Measurements from ENCODE around the gene ZNF587B. TPM values are rescaled to one million over a fixed set of nuclear protein-coding genes. Genes with fewer than 3 reads are reported as not detected.
"Not testable (repeated sequence)": the region's sequence is repeated elsewhere in the genome, so short reads cannot be mapped to it uniquely, and the experiment has no call there.

The ZNF587B gene
- total RNA-seq, 2 experiments from 2014 or later = 18.7 to 22.2 TPM

DNA sequence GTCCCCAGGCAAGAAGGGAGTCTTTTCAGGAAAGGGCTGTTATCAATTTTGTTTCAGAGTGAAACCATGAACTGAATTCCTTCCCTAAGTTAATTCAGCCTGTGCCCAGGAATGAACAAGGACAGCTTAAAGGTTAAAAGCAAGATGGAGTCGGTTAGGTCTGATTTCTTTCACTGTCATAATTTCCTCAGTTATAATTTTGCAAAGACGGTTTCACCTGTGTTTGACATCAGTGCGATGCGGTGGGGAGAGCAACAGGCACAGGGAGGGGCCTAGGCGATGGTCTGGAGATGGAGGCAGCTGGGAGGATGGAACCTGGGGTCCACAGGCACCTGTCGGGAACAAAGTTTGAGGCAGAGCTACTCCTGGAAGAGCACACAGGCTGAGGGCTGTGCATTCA lies 9.5 kb upstream of the ZNF587B start:
- ChIA-PET CTCF (interaction anchor here (1.0 to 2.1 kb wide), 2 partner anchors 83 to 139 kb away, joined by 3 to 9 read pairs; partner anchors contain the start of gene ZNF551), POLR2A (interaction anchor here (0.5 to 1.5 kb wide), 6 partner anchors 41 to 1419 kb away, joined by 3 to 5 read pairs (median 3); partner anchors contain the start of genes ZNF418 and ZNF814)
- no peak for ATAC-seq
- Mint-ChIP-seq H3K27me3 (ENCODE audit: low read depth) (no peaks in the 10 kb centered on the region), H3K36me3 (ENCODE audit: low read depth) (peaks cover 42% of the 10 kb centered on the region), H3K4me3 (peak overlapping the region; percentile 88), H3K27ac (peak overlapping the region; percentile 99), H3K9me3 (ENCODE audit: insufficient read depth) (no peaks in the 10 kb centered on the region), H3K4me1 (ENCODE audit: low read depth) (peaks cover 54% of the 10 kb centered on the region)
- no peak for DNase-seq

DNA sequence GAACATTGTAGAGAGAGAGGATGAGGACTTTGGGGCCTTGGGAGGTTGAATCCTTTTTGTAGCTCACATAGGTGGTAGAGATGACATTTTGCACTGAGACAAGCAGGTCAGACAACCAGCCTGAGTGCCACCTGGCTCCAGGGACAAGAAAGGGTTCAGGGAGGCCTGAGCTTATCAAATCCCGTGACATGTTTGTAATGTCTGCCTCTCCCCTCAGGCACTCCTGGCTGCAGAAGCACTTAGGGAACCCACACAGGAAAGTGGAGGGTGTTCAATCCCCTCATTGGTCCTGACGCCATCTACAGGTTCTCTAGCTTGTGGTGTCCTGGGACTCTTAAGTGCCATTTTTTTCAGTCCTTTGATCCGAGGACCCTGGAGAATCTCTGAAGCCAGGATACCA lies 9.0 kb upstream of the ZNF587B start:
- peaks cover 51% of the 10 kb centered on the region for H3K4me1 Mint-ChIP-seq (ENCODE audit: low read depth)
- peak overlapping the region; percentile 88 for H3K4me3 Mint-ChIP-seq
- H3K9me3 Mint-ChIP-seq (ENCODE audit: insufficient read depth); ATAC-seq; POLR2A ChIA-PET; H3K27me3 Mint-ChIP-seq (ENCODE audit: low read depth); DNase-seq: not testable (repeated sequence)
- peak overlapping the region; percentile 99 for H3K27ac Mint-ChIP-seq
- CTCF ChIA-PET = interaction anchor here (1.0 kb wide), 1 partner anchor 83 kb away, joined by 3 read pairs; no protein-coding TSS in a partner anchor
- H3K36me3 Mint-ChIP-seq (ENCODE audit: low read depth) = peaks cover 46% of the 10 kb centered on the region

DNA sequence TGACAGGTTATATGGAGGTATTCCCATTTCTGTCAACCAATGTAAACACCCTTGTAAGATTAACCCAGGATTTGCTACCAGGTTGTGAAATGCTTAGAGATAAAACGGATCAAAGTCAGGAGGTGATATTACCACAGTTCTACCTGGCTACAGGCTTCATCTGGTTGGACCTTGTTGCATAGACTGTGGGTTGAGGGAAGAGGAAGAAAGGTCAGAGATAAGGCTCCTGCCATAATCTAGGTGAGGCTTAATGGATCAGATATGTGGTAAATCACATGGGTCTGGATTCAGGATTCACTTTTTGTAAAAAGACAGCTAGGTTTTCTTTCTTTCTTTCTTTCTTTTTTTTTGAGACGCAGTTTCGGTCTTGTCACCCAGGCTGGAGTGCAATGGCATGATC lies 8.6 kb upstream of the ZNF587B start:
- POLR2A ChIA-PET = interaction anchor here (0.9 kb wide), 1 partner anchor 28 kb away, joined by 5 read pairs; the partner anchor contains the start of gene ZNF587
- CTCF ChIA-PET = not testable (repeated sequence)

DNA sequence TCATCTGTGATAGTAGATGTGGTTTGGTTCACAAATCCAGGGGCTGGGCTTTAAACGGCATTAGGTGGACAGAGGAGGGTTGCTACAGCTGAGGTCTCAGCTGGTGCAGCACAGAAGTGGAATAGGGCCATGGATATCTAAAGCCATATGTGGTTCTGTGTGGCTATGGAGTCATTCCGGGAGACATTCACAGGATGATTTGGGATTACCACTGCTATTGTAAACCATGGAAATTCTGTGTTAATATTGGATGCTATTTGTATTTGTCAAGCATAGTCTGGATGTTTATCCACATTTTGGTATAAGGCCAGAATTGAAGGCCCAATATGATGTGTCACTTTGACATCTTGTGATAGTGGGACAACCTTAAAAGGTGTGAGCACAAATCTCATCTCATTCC lies 6.9 kb upstream of the ZNF587B start:
- Mint-ChIP-seq H3K4me1 (ENCODE audit: low read depth) (peaks cover 46% of the 10 kb centered on the region), H3K36me3 (ENCODE audit: low read depth) (peaks cover 57% of the 10 kb centered on the region)
- H3K4me3 Mint-ChIP-seq; H3K9me3 Mint-ChIP-seq (ENCODE audit: insufficient read depth); POLR2A ChIA-PET; DNase-seq; H3K27ac Mint-ChIP-seq; CTCF ChIA-PET; ATAC-seq; H3K27me3 Mint-ChIP-seq (ENCODE audit: low read depth): not testable (repeated sequence)

More for the DNA sequence above, 8.6 kb upstream of the ZNF587B start:
- not testable (repeated sequence) for H3K27me3 Mint-ChIP-seq (ENCODE audit: low read depth); DNase-seq; H3K4me3 Mint-ChIP-seq; H3K27ac Mint-ChIP-seq; ATAC-seq; H3K9me3 Mint-ChIP-seq (ENCODE audit: insufficient read depth)
- H3K36me3 Mint-ChIP-seq (ENCODE audit: low read depth) = peaks cover 48% of the 10 kb centered on the region
- peaks cover 47% of the 10 kb centered on the region for H3K4me1 Mint-ChIP-seq (ENCODE audit: low read depth)

DNA sequence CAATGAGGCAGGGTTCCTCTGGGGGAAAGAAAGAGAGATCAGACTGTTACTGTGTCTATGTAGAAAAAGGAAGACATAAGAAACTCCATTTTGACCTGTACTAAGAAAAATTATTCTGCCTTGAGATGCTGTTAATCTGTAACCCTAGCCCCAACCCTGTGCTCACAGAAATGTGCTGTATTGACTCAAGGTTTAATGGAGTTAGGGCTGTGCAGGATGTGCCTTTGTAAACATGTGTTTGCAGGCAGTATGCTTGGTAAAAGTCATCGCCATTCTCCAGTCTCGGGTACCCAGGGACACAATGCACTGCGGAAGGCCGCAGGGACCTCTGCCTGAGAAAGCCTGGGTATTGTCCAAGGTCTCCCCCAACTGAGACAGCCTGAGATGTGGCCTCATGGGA lies 6.5 kb upstream of the ZNF587B start:
- H3K9me3 Mint-ChIP-seq (ENCODE audit: insufficient read depth); DNase-seq; H3K4me3 Mint-ChIP-seq; H3K27me3 Mint-ChIP-seq (ENCODE audit: low read depth); CTCF ChIA-PET; H3K27ac Mint-ChIP-seq; POLR2A ChIA-PET; ATAC-seq: not testable (repeated sequence)
- Mint-ChIP-seq H3K4me1 (ENCODE audit: low read depth) (peaks cover 42% of the 10 kb centered on the region), H3K36me3 (ENCODE audit: low read depth) (peaks cover 57% of the 10 kb centered on the region)

DNA sequence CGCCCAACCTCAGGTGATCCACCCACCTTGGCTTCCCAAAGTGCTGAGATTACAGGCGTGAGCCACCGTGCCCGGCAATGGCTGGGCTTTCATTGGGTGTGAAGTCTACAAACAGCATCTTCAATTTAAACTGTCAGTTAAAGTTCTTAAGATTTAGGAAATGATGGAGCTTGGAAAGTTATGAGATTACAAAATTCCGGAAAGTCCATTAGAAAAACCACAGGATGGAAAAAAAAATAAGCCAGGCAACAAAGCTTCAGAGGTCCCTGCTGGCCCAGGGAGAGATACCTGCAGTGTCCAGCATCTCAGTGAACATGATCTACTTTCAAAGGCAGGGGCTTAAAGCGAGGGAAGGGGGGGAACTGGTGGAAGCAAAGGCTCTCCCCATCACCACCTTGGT lies 4.6 kb upstream of the ZNF587B start:
- ChIA-PET CTCF (no interaction called here), POLR2A (no interaction called here)
- peaks cover 66% of the 10 kb centered on the region for H3K36me3 Mint-ChIP-seq (ENCODE audit: low read depth)
- no peak overlapping the region for H3K4me3 Mint-ChIP-seq
- H3K9me3 Mint-ChIP-seq (ENCODE audit: insufficient read depth) = no peaks in the 10 kb centered on the region
- no peak for ATAC-seq
- no peaks in the 10 kb centered on the region for H3K27me3 Mint-ChIP-seq (ENCODE audit: low read depth)
- DNase-seq = no peak
- H3K4me1 Mint-ChIP-seq (ENCODE audit: low read depth) = peaks cover 36% of the 10 kb centered on the region
- H3K27ac Mint-ChIP-seq = no peak overlapping the region

DNA sequence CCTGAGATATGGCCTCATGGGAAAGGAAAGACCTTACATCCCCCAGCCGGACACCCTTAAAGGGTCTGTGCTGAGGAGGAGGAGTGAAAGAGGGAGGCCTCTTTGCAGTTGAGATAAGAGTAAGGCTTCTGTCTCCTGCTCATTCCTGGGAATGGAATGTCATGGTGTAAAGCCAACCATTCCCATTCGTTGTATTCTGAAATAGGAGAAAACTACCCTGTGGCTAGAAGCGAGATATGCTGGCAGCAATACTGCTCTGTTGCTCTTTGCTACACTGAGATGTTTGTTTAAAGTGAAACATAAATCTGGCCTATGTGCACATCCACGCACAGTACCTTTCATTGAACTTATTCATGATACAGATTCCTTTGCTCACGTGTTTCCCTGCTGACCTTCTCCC lies 783 bp upstream of the ZNF587B start:
- Mint-ChIP-seq H3K4me3 (no peak overlapping the region), H3K36me3 (ENCODE audit: low read depth) (peaks cover 54% of the 10 kb centered on the region), H3K9me3 (ENCODE audit: insufficient read depth) (no peaks in the 10 kb centered on the region), H3K4me1 (ENCODE audit: low read depth) (peaks cover 7% of the 10 kb centered on the region), H3K27ac (peak overlapping the region; percentile 44), H3K27me3 (ENCODE audit: low read depth) (no peaks in the 10 kb centered on the region)
- ATAC-seq (no peak), DNase-seq (no peak)
- POLR2A ChIA-PET = no interaction called here
- CTCF ChIA-PET = no interaction called here

DNA sequence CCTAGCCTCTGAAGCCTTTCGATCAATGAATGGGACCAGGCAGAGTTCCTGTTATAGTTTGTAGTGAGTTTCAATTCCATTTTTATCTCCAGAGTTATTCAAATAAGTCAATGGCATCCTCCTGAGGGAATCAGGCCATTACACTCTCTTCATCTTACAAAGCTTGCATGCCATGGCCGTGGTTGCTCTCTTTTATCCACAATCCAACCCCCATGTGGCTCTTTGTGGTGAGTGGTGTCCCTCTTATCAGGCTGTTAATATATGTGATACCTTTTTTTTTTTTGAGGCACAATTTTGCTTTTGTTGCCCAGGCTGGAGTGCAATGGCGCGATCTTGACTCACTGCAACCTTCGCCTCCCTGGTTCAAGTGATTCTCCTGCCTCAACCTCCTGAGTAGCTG lies 6.9 kb downstream of the ZNF587B start:
- POLR2A ChIA-PET; ATAC-seq; H3K9me3 Mint-ChIP-seq (ENCODE audit: insufficient read depth); DNase-seq; H3K27ac Mint-ChIP-seq; H3K27me3 Mint-ChIP-seq (ENCODE audit: low read depth); CTCF ChIA-PET; H3K4me3 Mint-ChIP-seq: not testable (repeated sequence)
- H3K36me3 Mint-ChIP-seq (ENCODE audit: low read depth) = peaks cover 41% of the 10 kb centered on the region
- peaks cover 18% of the 10 kb centered on the region for H3K4me1 Mint-ChIP-seq (ENCODE audit: low read depth)

DNA sequence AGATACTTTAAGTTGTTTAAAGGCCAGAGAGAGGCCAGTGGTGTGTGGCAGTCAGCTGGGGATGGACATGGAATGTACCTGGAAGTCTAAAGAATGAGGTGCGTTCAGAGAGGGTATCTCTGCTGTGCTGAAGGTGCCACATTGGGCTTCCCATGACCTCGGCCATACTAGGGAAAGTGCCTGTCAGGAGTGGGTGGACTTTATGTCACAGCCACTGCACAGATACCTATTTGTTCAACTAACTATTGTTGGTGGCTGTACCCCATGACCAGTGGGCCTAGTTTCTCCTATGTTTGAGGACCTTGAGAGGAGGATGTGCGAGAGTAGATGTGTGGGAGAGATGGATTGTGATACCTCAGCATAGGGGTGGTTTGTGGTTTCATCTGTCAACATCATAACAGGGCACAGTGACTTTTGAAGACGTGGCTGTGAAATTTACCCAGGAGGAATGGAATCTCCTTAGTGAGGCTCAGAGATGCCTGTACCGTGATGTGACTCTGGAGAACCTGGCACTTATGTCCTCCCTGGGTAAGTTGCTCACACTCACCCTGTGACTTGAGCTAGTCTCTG lies 8.6 kb downstream of the ZNF587B start:
- H3K9me3 Mint-ChIP-seq (ENCODE audit: insufficient read depth); POLR2A ChIA-PET; DNase-seq; ATAC-seq; CTCF ChIA-PET; H3K27me3 Mint-ChIP-seq (ENCODE audit: low read depth); H3K4me3 Mint-ChIP-seq: not testable (repeated sequence)
- Mint-ChIP-seq H3K27ac (peak overlapping the region; percentile 23), H3K4me1 (ENCODE audit: low read depth) (peaks cover 18% of the 10 kb centered on the region), H3K36me3 (ENCODE audit: low read depth) (peaks cover 50% of the 10 kb centered on the region)

DNA sequence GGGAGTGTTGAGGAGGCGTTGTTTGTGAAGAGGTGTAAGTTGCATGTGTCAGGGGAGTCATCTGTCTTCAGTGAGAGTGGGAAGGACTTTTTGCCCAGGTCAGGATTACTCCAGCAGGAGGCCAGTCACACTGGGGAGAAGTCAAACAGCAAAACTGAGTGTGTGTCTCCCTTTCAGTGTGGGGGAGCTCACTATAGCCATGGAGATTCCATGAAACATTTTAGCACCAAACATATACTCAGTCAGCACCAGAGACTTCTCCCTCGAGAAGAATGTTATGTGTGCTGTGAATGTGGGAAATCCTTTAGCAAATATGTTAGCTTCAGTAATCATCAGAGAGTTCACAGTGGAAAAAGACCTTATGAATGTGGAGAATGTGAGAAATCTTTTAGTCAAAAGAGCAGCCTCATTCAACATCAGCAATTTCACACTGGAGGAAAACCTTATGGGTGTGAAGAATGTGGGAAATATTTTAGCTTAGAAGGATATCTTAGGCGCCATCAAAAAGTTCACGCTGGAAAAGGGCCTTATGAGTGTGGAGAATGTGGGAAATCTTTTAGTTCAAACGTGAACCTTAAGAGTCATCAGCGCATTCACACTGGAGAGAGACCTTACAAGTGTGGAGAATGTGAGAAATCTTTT lies 11.1 kb downstream of the ZNF587B start:
- Mint-ChIP-seq H3K4me3 (no peak overlapping the region), H3K36me3 (ENCODE audit: low read depth) (peaks cover 67% of the 10 kb centered on the region), H3K27ac (no peak overlapping the region), H3K9me3 (ENCODE audit: insufficient read depth) (no peaks in the 10 kb centered on the region), H3K27me3 (ENCODE audit: low read depth) (no peaks in the 10 kb centered on the region), H3K4me1 (ENCODE audit: low read depth) (peaks cover 18% of the 10 kb centered on the region)
- CTCF ChIA-PET = no interaction called here
- ATAC-seq (no peak), DNase-seq (no peak)
- POLR2A ChIA-PET = no interaction called here

DNA sequence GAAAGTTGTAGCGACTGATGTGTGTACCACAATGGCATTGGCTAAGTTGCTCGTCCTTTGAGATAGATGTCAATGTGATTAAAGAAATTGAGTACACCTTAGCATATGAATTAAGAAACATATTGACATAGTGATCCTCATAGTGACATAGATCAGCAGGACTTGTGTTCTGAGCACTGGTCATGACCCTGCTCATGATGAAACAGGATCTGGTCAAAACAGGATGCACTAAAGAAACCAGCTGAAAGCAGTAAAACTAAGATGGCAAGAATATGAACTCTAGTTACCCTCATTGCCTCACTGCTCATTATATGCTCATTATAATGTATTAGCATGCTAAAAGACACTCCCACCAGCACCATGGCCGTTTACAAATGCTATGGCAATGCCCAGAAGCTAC lies 17.1 kb downstream of the ZNF587B start:
- H3K9me3 Mint-ChIP-seq (ENCODE audit: insufficient read depth); CTCF ChIA-PET; ATAC-seq; DNase-seq; H3K4me3 Mint-ChIP-seq; H3K27me3 Mint-ChIP-seq (ENCODE audit: low read depth): not testable (repeated sequence)
- Mint-ChIP-seq H3K27ac (peak overlapping the region; percentile 7), H3K36me3 (ENCODE audit: low read depth) (peaks cover 57% of the 10 kb centered on the region), H3K4me1 (ENCODE audit: low read depth) (peaks cover 29% of the 10 kb centered on the region)
- POLR2A ChIA-PET = interaction anchor here (0.6 kb wide), 1 partner anchor 15 kb away, joined by 4 read pairs; no protein-coding TSS in a partner anchor

DNA sequence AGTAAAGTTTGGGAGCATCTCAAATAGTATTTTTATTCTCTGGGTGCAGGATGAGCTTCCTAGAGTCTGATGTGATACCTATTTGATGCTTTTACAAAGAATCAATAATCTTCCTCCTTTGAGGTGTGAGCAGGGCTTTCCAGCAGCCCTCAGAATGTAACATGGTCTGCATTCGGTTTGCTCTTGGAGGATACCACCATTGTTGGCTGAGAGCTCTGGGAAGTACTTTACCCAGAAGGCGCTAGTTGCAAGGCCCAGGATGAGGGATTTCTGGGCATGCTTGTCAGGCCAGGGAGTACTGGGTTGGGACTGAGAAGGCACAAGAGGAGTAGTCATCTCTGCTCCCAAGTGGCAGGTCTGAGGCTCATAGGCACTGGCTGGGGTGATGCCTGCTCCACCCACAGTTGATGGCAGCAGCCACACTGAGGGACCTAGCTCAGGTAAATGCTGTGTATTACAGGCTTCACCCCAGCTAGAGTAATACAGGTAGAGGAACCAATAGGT lies 19.1 kb downstream of the ZNF587B start:
- ChIA-PET POLR2A (interaction anchor here (0.6 to 1.1 kb wide), 3 partner anchors 9 to 30 kb away, joined by 3 to 5 read pairs (median 4); no protein-coding TSS in a partner anchor), CTCF (interaction anchor here (1.0 kb wide), 1 partner anchor 167 kb away, joined by 3 read pairs; the partner anchor contains the start of gene ZNF551)
- peak overlapping the region; percentile 94 for H3K27ac Mint-ChIP-seq
- peaks cover 59% of the 10 kb centered on the region for H3K36me3 Mint-ChIP-seq (ENCODE audit: low read depth)
- H3K4me1 Mint-ChIP-seq (ENCODE audit: low read depth) = peaks cover 29% of the 10 kb centered on the region
- not testable (repeated sequence) for DNase-seq; H3K27me3 Mint-ChIP-seq (ENCODE audit: low read depth); H3K9me3 Mint-ChIP-seq (ENCODE audit: insufficient read depth); ATAC-seq
- H3K4me3 Mint-ChIP-seq = peak overlapping the region; percentile 91
